ENCODE results near the gene ARV1.

ARV1 gene

GRCh38 chr1:230985711-230986110, 6.8 kb downstream of the ARV1 start:
- no peaks in the 10 kb centered on the region for H3K9me3 Mint-ChIP-seq

GRCh38 chr1:230986976-230987375, 8.1 kb downstream of the ARV1 start:
- Mint-ChIP-seq H3K9me3 (no peaks in the 10 kb centered on the region), H3K27me3 (ENCODE audit: low read depth, poor library complexity) (no peaks in the 10 kb centered on the region), H3K27ac (no peak overlapping the region), H3K4me3 (no peak overlapping the region), H3K36me3 (ENCODE audit: low read depth) (peaks cover 18% of the 10 kb centered on the region), H3K4me1 (peaks cover 24% of the 10 kb centered on the region)
- DNase-seq: no peak
- no peak for TF ChIP-seq CTCF (IDR thresholded peaks at IDR 0.05)

More at GRCh38 chr1:230985711-230986110, 6.8 kb downstream of the ARV1 start:
- H3K27ac Mint-ChIP-seq: no peak overlapping the region
- DNase-seq: no peak
- no peak overlapping the region for H3K4me3 Mint-ChIP-seq
- peaks cover 9% of the 10 kb centered on the region for H3K36me3 Mint-ChIP-seq (ENCODE audit: low read depth)
- no peaks in the 10 kb centered on the region for H3K27me3 Mint-ChIP-seq (ENCODE audit: low read depth, poor library complexity)
- H3K4me1 Mint-ChIP-seq: peaks cover 24% of the 10 kb centered on the region
- TF ChIP-seq CTCF (IDR thresholded peaks at IDR 0.05): no peak

GRCh38 chr1:230987448-230987847, 8.6 kb downstream of the ARV1 start:
- Mint-ChIP-seq H3K4me3 (no peak overlapping the region), H3K36me3 (ENCODE audit: low read depth) (peaks cover 23% of the 10 kb centered on the region), H3K9me3 (no peaks in the 10 kb centered on the region), H3K4me1 (peaks cover 24% of the 10 kb centered on the region), H3K27ac (no peak overlapping the region), H3K27me3 (ENCODE audit: low read depth, poor library complexity) (no peaks in the 10 kb centered on the region)
- DNase-seq: no peak
- TF ChIP-seq CTCF (IDR thresholded peaks at IDR 0.05): no peak

GRCh38 chr1:230992100-230992774, 13.3 kb downstream of the ARV1 start:
- Mint-ChIP-seq H3K4me1 (no peaks in the 10 kb centered on the region), H3K27me3 (ENCODE audit: low read depth, poor library complexity) (no peaks in the 10 kb centered on the region), H3K4me3 (no peak overlapping the region), H3K9me3 (no peaks in the 10 kb centered on the region), H3K36me3 (ENCODE audit: low read depth) (peaks cover 29% of the 10 kb centered on the region), H3K27ac (peak overlapping the region; percentile 57)
- DNase-seq: no peak
- no peak for TF ChIP-seq CTCF (IDR thresholded peaks at IDR 0.05)

GRCh38 chr1:230994860-230995259, 16.0 kb downstream of the ARV1 start:
- peaks cover 25% of the 10 kb centered on the region for H3K36me3 Mint-ChIP-seq (ENCODE audit: low read depth)
- H3K9me3 Mint-ChIP-seq: no peaks in the 10 kb centered on the region

More at GRCh38 chr1:230994860-230995259, 16.0 kb downstream of the ARV1 start:
- Mint-ChIP-seq H3K4me1 (no peaks in the 10 kb centered on the region), H3K27me3 (ENCODE audit: low read depth, poor library complexity) (no peaks in the 10 kb centered on the region), H3K27ac (no peak overlapping the region), H3K4me3 (no peak overlapping the region)
- no peak for DNase-seq
- no peak for TF ChIP-seq CTCF (IDR thresholded peaks at IDR 0.05)

All from nephron progenitor cell (in vitro differentiated cells).